Trophoblast cell (in vitro differentiated cells and primary cell): ENCODE data around the gene SPATA12.

Source experiments
- DNase-seq, 2 donors: peaks; one replicate each; pipeline ENCODE4 v3.0.0-alpha.2; 2016
- H2AFZ ChIP-seq: 2 replicates; pipeline ENCODE4 v1.6.1; 2013; ENCODE audit warnings: low read length, moderate library complexity, mild to moderate bottlenecking; ENCODE audit not compliant: insufficient read depth, poor library complexity
- H2AK5ac ChIP-seq: 2 replicates; pipeline ENCODE4 v1.6.1; 2013; ENCODE audit warnings: mild to moderate bottlenecking, low read length
- H2BK120ac ChIP-seq: 2 replicates; pipeline ENCODE4 v1.6.1; 2013; ENCODE audit warnings: low read length, mild to moderate bottlenecking, moderate library complexity; ENCODE audit not compliant: insufficient read depth, poor library complexity
- H2BK12ac ChIP-seq: 2 replicates; pipeline ENCODE4 v1.6.1; 2013; ENCODE audit warnings: mild to moderate bottlenecking, low read length, moderate library complexity
- H2BK5ac ChIP-seq: 2 replicates; pipeline ENCODE4 v1.6.1; 2013; ENCODE audit warnings: low read length, low read depth, moderate library complexity, mild to moderate bottlenecking; ENCODE audit not compliant: poor library complexity
- H3K14ac ChIP-seq: 2 replicates; pipeline ENCODE4 v1.6.1; 2013; ENCODE audit warnings: mild to moderate bottlenecking, low read length
- H3K18ac ChIP-seq: 2 replicates; pipeline ENCODE4 v1.6.1; 2013; ENCODE audit warnings: mild to moderate bottlenecking, low read length
- H3K23ac ChIP-seq: 2 replicates; pipeline ENCODE4 v1.6.1; 2013; ENCODE audit warnings: low read length
- H3K27ac ChIP-seq: 2 replicates; pipeline ENCODE4 v1.5.1; 2013; ENCODE audit warnings: low read depth, mild to moderate bottlenecking, inconsistent platforms, low read length, moderate library complexity
- H3K27me3 ChIP-seq: 2 replicates; pipeline ENCODE4 v1.6.1; 2013; ENCODE audit warnings: inconsistent platforms, mild to moderate bottlenecking, low read length, moderate library complexity; ENCODE audit not compliant: insufficient read depth
- H3K36me3 ChIP-seq, 2 experiments: 1 replicate in 1 of 2; 2 replicates in 1 of 2; pipeline ENCODE4 v1.6.1; 2013; ENCODE audit warnings: low read length in 2 of 2, mild to moderate bottlenecking in 2 of 2, moderate library complexity in 1 of 2; ENCODE audit not compliant: insufficient read depth in 2 of 2, control insufficient read depth in 1 of 2
- H3K4ac ChIP-seq: 2 replicates; pipeline ENCODE4 v1.6.1; 2013; ENCODE audit warnings: low read depth, mild to moderate bottlenecking, low read length, moderate library complexity
- H3K4me1 ChIP-seq, 2 experiments: 1 replicate in 1 of 2; 2 replicates in 1 of 2; pipeline ENCODE4 v1.6.1; 2013; ENCODE audit warnings: low read length in 2 of 2, mild to moderate bottlenecking in 2 of 2, moderate library complexity in 1 of 2; ENCODE audit not compliant: insufficient read depth in 2 of 2, control insufficient read depth in 1 of 2
- H3K4me2 ChIP-seq: 2 replicates; pipeline ENCODE4 v1.6.1; 2013; ENCODE audit warnings: inconsistent platforms, mild to moderate bottlenecking, low read length, moderate library complexity
- H3K4me3 ChIP-seq: 2 replicates; pipeline ENCODE4 v1.5.1; 2013; ENCODE audit warnings: mild to moderate bottlenecking, low read depth, low read length, inconsistent platforms
- H3K79me1 ChIP-seq: one replicate; pipeline ENCODE4 v1.6.1; 2013; ENCODE audit warnings: low read length
- H3K79me2 ChIP-seq: 2 replicates; pipeline ENCODE4 v1.6.1; 2013; ENCODE audit warnings: low read length, mild to moderate bottlenecking; ENCODE audit not compliant: control insufficient read depth, insufficient read depth, poor library complexity
- H3K9ac ChIP-seq: 2 replicates; pipeline ENCODE4 v1.6.1; 2013; ENCODE audit warnings: mild to moderate bottlenecking, low read length
- H3K9me3 ChIP-seq: 2 replicates; pipeline ENCODE4 v1.6.1; 2013; ENCODE audit warnings: low read depth, mild to moderate bottlenecking, control low read depth, inconsistent platforms, low read length; ENCODE audit not compliant: insufficient read depth
- H4K12ac ChIP-seq: 2 replicates; pipeline ENCODE4 v1.6.1; 2013; ENCODE audit warnings: low read depth, mild to moderate bottlenecking, low read length, moderate library complexity
- H4K8ac ChIP-seq: 2 replicates; pipeline ENCODE4 v1.6.1; 2013; ENCODE audit warnings: low read depth, mild to moderate bottlenecking, low read length, moderate library complexity
- H4K91ac ChIP-seq: one replicate; pipeline ENCODE4 v1.6.1; 2013; ENCODE audit warnings: low read depth, mild to moderate bottlenecking, low read length, moderate library complexity
- WGBS: extraction: QIAGEN DNeasy Blood & Tissue Kit; methylation state at CpG from one replicate; pipeline ENCODE4 v1.1.7; 2013; ENCODE audit warnings: missing lambda C conversion rate; ENCODE audit not compliant: insufficient read length, insufficient coverage; ENCODE audit errors: extremely low coverage; 5-methylcytosine and 5-hydroxymethylcytosine counted together

Gene SPATA12

GRCh38 chr3:57098418-57099310 is 38.2 kb downstream of the SPATA12 start:
- no peak for DNase-seq
- H2BK120ac ChIP-seq = no peak overlapping the region
- H3K79me2 ChIP-seq = no peaks in the 10 kb centered on the region
- peaks cover 2% of the 10 kb centered on the region in 2 experiments for H3K36me3 ChIP-seq
- no peak overlapping the region for H4K8ac ChIP-seq
- H3K14ac ChIP-seq = no peak overlapping the region
- WGBS = no CpG with 5 or more reads among the region's 6 CpGs
- H3K23ac ChIP-seq = no peak overlapping the region
- H3K27me3 ChIP-seq = no peaks in the 10 kb centered on the region
- no peaks in the 10 kb centered on the region for H3K79me1 ChIP-seq
- no peaks in the 10 kb centered on the region for H3K9me3 ChIP-seq
- no peak overlapping the region for H3K9ac ChIP-seq
- no peak overlapping the region for H4K91ac ChIP-seq
- no peak overlapping the region for H3K4me3 ChIP-seq
- no peak overlapping the region for H3K18ac ChIP-seq
- no peak overlapping the region for H2AFZ ChIP-seq
- H3K4ac ChIP-seq = no peak overlapping the region
- H2BK5ac ChIP-seq = no peak overlapping the region
- H4K12ac ChIP-seq = no peak overlapping the region
- no peak overlapping the region for H3K4me2 ChIP-seq
- no peak overlapping the region for H2AK5ac ChIP-seq
- H3K4me1 ChIP-seq = no peaks in the 10 kb centered on the region
- H2BK12ac ChIP-seq = no peak overlapping the region
- no peak overlapping the region for H3K27ac ChIP-seq

- H4K8ac ChIP-seq = no peak overlapping the region
- no peak overlapping the region for H3K4ac ChIP-seq
- H4K12ac ChIP-seq = no peak overlapping the region
- no peak overlapping the region for H3K23ac ChIP-seq
- H2BK5ac ChIP-seq = no peak overlapping the region
- H3K4me3 ChIP-seq = no peak overlapping the region
- H3K36me3 ChIP-seq = peaks cover 2% of the 10 kb centered on the region in 2 experiments
- DNase-seq = peak; percentile 74 to 89
- no peak overlapping the region for H3K18ac ChIP-seq
- H3K79me2 ChIP-seq = no peaks in the 10 kb centered on the region
- no peaks in the 10 kb centered on the region for H3K27me3 ChIP-seq
- H3K14ac ChIP-seq = no peak overlapping the region
- H3K4me2 ChIP-seq = no peak overlapping the region
- H2BK120ac ChIP-seq = no peak overlapping the region
- no peak overlapping the region for H2AK5ac ChIP-seq
- no peak overlapping the region for H2AFZ ChIP-seq
- no peak overlapping the region for H3K9ac ChIP-seq
- no peaks in the 10 kb centered on the region for H3K9me3 ChIP-seq
- no peaks in the 10 kb centered on the region for H3K4me1 ChIP-seq
- H3K27ac ChIP-seq = no peak overlapping the region
- no peaks in the 10 kb centered on the region for H3K79me1 ChIP-seq
- no peak overlapping the region for H4K91ac ChIP-seq
- no peak overlapping the region for H2BK12ac ChIP-seq
- no CpG with 5 or more reads among the region's 7 CpGs for WGBS
Observed at GRCh38 chr3:57100046-57100695, 39.7 kb downstream of the SPATA12 start.

DNA sequence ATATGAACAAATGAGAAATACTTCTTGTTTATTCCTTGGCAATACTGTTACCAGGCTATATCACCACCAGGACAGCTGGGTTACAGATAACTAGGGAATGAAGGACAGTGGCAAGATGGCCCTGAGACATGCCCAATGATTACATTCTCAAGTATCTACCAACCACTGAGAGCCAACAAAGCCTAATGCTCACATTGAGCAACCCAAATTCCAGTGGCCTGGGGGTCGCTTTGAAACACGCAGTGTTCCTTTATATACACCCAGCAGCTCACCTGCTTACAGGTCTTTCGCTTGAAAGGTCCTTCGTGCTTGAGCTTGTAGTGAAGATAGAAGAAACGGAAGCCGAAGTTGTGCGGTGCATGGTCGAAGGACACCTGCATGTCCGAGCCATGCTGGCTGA is 45.1 kb downstream of the SPATA12 start:
- Histone ChIP-seq H2BK12ac (no peak overlapping the region), H3K79me2 (no peaks in the 10 kb centered on the region), H3K4me2 (no peak overlapping the region), H3K27me3 (no peaks in the 10 kb centered on the region), H3K4me1 (no peaks in the 10 kb centered on the region), H3K9ac (no peak overlapping the region), H2BK120ac (no peak overlapping the region), H4K12ac (no peak overlapping the region), H2AFZ (no peak overlapping the region), H3K23ac (no peak overlapping the region), H3K9me3 (no peaks in the 10 kb centered on the region), H3K79me1 (no peaks in the 10 kb centered on the region), H2BK5ac (no peak overlapping the region), H3K4ac (no peak overlapping the region), H4K8ac (no peak overlapping the region), H3K27ac (no peak overlapping the region), H3K36me3 (no peaks in the 10 kb centered on the region), H2AK5ac (no peak overlapping the region), H3K14ac (no peak overlapping the region), H3K4me3 (no peak overlapping the region), H3K18ac (no peak overlapping the region), H4K91ac (no peak overlapping the region)
- no CpG with 5 or more reads among the region's 9 CpGs for WGBS
- no peak for DNase-seq

DNA sequence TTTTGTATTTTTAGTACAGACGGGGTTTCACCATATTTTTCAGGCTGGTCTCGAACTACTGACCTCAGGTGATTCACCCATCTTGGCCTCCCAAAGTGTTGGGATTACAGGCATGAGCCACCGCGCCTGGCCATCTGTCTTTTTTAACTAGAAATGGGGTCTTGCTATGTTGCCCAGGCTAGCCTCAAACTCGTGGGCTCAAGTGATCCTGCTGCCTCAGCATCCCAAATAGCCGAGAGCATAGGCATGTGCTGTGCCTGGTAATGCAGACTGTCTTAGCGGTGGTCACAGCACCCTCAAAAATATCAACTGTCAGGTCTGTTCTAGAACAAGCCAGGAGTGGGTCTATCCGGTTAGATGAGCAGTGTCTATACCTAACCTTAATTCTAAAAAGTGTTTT is 48.2 kb downstream of the SPATA12 start:
- Histone ChIP-seq H2BK12ac (no peak overlapping the region), H3K4me1 (no peaks in the 10 kb centered on the region), H2AFZ (no peak overlapping the region), H2BK5ac (no peak overlapping the region), H3K79me2 (no peaks in the 10 kb centered on the region), H3K9ac (no peak overlapping the region), H3K4me3 (no peak overlapping the region), H3K36me3 (no peaks in the 10 kb centered on the region), H3K79me1 (no peaks in the 10 kb centered on the region), H2BK120ac (no peak overlapping the region), H4K8ac (no peak overlapping the region), H3K27me3 (no peaks in the 10 kb centered on the region), H3K4me2 (no peak overlapping the region), H2AK5ac (no peak overlapping the region), H3K9me3 (no peaks in the 10 kb centered on the region), H4K91ac (no peak overlapping the region), H3K23ac (no peak overlapping the region), H3K4ac (no peak overlapping the region), H3K27ac (no peak overlapping the region), H3K18ac (no peak overlapping the region), H4K12ac (no peak overlapping the region), H3K14ac (no peak overlapping the region)
- DNase-seq = no peak
- WGBS = no CpG with 5 or more reads among the region's 8 CpGs
